Right lobe of liver (tissue), 4 donors: ENCODE results near the gene PCDHB9.
"Not testable (repeated sequence)": the region's sequence is repeated elsewhere in the genome, so short reads cannot be mapped to it uniquely, and the experiment has no call there.

Experiments used
- CTCF ChIP-seq, 4 donors: fragments of 200-600 bp in 3 of 4; fragments of 450-650 bp in 1 of 4; IDR thresholded peaks; one replicate each; pipeline versions ENCODE4 v1.5.1 to v1.8.0; 2016 to 2022; ENCODE audit warnings: antibody characterized with exemption in 4 of 4, mild to moderate bottlenecking in 2 of 4
- POLR2A ChIP-seq: fragments of 450-650 bp; IDR thresholded peaks from one replicate; pipeline ENCODE4 v1.6.1; 2017; ENCODE audit warnings: antibody characterized with exemption, mild to moderate bottlenecking
- donor health status: DM: no; HTN: no; CAD: no.
- donor health status: DM: no; HTN: no; CAD: no.
- donor health status: DM: no; HTN: yes; CAD: no.

GRCh38 chr5:141216035-141216434, 29.1 kb downstream of the PCDHB9 start:
- not testable (repeated sequence) for TF ChIP-seq CTCF (IDR thresholded peaks at IDR 0.05); POLR2A
